Stimulated activated CD4-positive, alpha-beta T cell treated with anti-CD3 and anti-CD28 coated beads, TNF-alpha, amount 100 ng/mL, for 1 hour (primary cell): Measurements from ENCODE around the gene NALCN.

Experiments
- DNase-seq, 3 donors: peaks; one replicate each; pipeline ENCODE4 v3.0.0-alpha.2; 2020; ENCODE audit warnings: low read depth in 3 of 3, low spot score in 1 of 3

NALCN gene

DNA sequence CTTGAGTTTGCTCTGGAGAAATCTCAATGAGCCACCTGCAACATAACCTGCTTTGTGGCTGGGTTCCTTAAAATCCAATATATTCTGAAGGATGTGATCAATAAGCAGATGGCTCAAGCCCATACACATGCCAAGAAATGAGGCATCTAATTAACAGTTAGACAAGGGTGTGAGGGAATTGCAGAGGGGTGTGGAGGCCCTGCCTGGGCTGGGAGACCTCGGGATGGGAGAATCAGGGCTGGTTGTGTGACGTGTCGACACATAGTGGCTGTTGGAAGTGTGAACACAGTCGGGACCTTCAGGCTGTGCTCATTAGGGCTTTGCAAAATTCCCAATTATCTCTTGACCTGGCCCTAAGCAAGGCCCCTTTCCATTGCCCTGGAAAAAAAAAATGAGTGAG lies 379.8 kb downstream of the NALCN start:
- no peak for DNase-seq

DNA sequence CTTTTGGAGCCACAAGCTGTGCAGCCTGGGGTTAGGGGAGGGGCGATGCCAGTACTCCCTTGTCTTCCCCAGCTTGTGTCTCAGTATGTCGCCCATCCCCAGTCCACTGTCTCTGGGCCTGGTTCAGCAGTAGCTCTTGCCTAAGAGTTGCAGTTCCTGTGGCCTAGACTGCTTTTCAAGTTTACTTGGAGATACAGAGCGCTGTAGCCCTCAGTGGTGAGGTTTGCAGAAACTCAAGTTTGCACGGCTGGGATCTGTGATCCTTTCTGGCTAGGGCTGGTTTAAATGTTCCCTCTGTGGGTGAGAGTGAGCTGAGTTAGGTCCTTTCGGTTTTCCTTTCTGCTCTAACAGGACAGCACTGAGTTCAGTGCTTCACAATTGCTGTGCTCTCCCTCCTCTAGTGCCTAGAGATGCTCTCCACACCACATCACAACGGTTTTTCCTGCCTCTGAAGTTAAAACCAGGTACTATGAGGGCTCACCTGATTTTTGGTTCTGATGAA lies 381.1 kb downstream of the NALCN start:
- no peak for DNase-seq

DNA sequence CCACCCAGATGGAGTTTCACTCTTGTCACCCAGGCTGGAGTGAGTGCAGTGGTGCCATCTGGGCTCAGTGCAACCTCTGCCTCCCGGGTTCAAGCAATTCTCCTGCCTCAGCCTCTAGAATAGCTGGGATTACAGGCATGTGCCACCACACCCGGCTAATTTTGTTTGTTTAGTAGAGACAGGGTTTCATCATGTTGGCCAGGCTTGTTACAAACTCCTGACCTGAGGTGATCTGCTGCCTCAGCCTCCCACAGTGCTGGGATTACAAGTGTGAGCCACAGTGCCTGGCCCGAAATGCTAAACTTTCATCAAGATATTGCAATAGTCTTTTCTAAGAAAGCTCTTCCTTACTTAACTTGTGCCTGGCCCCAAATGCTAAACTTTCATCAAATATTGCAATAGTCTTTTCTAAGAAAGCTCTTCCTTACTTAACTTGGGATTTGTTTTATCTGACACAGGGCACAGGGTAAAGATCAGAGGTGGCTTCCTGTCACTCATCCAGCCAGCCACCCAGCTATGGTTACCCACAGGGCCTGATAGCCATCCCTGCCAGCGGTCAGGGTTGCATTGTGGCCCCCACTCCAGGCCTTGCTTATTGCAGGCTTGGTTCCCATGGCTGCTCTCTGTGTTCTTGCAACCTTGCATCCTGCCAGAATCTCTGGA lies 389.4 kb downstream of the NALCN start:
- no peak for DNase-seq

DNA sequence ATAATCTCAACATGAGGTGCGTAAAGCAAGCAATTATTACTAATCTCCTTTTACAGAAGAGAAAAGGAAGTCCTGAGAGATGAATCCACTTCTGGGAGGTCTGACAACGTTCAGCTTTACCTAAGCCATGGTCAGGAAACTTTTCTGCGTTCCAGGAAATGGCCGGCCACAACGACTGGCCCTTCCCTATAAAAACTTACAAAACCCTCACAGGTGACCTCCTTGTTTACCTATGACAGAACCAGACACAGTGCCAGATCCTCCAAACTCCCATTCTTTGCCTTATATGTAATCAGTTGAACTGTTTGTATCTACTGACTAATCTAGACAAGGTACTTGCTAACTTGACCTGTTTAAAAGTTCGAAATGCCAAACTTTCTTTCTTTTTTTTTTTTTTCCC lies 390.0 kb downstream of the NALCN start:
- DNase-seq = no peak

DNA sequence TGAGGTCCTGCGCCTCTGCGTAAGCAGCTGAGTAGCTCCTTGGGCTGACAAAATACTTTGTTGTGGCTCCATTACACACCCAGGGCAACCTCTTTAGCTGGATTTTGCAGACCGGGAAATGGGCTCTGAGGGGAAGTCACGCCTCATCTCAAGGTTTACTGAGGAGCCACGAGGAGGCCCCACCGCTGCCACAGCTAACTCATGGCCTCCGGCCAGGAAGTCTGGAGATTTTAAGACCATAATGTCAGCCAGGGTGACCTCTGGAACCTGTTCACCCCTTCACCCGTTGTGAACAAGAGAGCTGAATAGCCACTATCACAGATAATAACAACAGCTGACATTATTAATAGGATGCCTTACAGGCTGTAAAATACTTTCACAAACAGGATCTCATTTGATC lies 390.4 kb downstream of the NALCN start:
- no peak for DNase-seq

DNA sequence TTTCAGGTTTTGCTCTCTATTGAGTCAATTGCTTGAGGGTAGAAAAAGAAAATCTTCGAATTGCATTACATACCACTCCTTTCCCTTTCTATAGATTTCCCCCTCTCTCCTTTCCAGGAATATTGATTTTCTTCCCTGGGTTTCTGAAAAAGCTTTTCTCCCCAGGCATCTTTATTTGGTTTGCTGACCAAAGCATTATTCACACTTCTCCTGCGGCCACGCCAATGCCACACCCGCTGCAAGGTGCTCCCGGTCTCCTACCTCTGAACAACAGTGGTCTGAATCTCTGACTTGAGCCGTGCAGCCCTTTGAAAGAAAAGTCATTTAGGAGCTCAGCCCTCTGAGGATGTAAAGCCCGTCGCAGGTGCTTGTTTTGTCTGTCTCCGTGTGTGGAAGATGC lies 390.8 kb downstream of the NALCN start:
- no peak for DNase-seq

DNA sequence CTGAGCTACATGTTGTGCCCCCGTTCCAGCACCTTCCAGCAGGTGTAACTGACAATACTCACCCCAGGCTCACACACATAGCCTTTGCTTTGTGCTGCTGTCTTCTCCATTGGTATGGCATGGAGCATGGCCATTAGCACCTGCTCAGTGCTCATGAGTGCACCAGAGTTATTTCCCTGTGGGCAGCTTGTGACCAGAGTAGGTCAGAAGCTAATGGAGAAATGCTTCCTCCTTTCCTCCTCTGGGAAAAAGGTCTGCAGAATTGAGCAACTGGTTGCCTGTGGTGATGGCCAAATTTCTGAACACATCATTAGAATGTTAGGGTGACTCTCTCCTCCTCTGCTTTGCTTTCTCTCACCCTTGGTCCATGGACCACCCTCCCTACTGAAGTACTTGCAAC lies 397.2 kb downstream of the NALCN start:
- DNase-seq = no peak

DNA sequence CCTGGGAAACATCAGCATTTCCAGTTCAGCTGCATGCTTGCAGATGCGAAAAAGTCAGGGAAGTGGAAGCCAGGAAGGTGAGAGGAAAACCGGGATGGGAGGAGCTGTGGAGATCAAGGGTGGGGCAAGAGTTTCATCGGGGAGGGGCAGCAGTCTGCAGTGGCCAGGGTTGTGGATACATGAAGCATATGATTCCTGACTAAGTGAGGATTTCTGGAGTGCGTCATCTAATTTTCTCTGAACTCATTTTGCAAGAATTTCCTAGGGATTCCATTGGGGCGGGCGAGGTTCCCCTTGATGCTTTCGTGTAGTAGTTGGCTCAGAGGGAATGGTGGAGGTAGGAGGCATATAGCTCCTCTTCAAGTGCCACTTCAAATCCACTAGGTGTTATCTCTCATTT lies 397.6 kb downstream of the NALCN start:
- DNase-seq = no peak

DNA sequence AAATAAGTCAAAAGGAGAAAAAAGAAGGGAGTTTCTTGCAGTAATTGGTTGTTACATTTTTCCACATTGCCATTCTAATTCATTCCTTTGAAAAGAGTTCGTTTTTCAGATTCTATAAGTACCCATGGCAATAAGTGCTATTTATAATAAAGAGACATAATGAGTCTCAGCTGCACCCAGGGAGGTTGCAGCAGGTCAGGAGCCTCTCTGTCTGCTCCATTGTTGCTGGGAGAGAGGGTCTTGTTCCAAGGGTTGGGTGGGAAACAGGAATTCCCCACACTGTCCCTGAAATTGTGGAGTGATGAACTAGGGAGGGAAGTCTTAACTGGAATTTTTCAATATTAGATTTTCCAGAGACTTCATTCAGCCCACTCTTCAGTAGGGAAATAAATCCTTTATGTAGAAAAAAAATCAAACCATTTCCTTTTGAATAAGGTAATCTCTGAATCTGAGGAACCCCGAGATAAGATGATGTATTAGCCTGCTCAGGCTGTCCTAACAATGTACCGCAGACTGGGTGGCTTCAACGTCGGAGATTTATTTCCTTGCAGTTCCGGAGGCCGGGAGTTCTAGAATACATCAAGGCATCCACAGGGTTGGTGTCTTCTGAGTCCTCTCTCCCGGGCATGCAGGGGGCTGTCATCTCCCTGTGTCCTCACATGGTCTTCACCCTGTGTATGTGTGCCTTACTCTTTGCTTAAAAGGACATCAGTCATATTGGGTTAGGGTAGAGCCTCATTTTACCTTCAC lies 399.0 kb downstream of the NALCN start:
- DNase-seq = no peak

DNA sequence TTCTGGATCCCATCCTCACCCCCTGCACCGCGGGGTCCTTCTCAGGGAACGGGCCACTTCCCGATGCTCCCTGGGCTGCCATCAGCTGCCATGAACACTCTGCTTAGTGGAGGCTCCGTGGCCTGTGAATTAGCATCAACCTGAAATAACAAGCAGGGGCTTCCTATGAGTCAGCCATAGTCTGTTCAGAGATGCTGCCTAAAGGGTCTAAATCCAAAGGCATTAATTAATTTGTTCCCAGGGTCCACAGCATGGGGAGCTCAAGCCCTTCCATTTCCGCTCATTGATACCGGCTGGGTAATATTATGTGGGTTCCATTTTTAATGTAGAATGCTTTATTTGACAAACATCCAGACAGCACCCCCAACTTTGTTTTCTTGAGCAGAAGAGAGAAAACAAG lies 399.8 kb downstream of the NALCN start:
- DNase-seq = no peak

DNA sequence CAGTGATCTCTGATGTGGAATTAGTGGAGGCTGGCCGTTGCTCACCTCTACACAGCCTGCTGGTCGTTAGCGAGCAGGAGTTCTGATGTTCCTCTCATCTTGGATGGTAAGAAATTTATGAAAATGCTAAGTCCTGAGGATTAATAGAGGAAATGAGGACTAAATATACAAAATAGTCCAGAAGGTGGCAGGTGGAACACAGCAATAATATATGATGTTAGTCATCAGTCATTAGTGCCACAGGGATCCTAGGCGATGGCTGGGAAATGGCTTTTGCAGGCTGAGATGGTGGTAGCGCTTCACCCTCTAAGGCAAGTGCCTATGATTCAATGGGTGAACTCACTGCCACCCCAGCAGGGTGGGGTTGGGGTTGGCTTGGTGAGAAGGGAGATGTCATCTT lies 403.1 kb downstream of the NALCN start:
- DNase-seq = no peak

DNA sequence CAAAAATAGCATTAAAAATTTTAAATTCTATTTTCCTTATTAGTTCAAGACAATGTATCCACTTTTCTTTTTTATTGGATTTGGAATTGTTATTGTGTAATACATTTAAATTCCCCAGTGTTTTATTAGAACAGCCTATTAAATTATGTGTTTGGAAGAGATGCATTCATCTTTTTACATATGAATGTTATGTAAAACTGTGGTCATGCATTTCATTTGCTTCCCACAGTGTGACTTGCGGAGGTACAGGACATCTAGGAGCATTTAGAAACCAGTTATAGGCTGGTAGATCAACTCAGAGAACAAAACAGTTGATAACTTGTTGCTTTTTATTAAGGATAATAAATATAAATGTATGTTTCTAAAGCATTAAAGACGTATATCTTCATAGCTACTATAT lies 406.2 kb downstream of the NALCN start:
- DNase-seq = no peak

DNA sequence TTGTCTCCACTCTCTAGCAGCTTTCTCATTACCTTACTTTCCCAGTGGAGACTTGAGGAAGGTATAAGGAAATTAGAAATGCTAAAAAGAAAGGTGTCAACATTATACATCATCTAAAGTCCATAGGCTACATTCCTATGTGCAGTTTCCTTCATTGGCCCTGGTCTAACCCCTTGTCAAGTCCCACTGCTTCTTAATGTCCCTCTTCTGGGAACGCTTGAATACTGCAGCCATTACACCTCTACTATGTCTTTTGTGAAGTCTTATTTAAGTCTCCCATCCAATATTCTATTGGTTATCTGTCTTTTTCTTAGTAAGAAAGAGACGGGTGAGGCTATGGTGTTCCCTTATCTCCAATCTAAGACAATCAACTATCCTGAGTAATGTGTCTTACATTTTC lies 409.1 kb downstream of the NALCN start:
- no peak for DNase-seq
